HG02870 (cell line): ENCODE data around the gene MARCHF5.
"Not testable (repeated sequence)": the region's sequence is repeated elsewhere in the genome, so short reads cannot be mapped to it uniquely, and the experiment has no call there.

Source experiments
- ATAC-seq: cut with Tn5 transposase; IDR thresholded peaks from one replicate; pipeline ENCODE4 v1.9.1; 2021; ENCODE audit warnings: mild to moderate bottlenecking, moderate library complexity; ENCODE audit not compliant: unreplicated experiment

The MARCHF5 gene

DNA sequence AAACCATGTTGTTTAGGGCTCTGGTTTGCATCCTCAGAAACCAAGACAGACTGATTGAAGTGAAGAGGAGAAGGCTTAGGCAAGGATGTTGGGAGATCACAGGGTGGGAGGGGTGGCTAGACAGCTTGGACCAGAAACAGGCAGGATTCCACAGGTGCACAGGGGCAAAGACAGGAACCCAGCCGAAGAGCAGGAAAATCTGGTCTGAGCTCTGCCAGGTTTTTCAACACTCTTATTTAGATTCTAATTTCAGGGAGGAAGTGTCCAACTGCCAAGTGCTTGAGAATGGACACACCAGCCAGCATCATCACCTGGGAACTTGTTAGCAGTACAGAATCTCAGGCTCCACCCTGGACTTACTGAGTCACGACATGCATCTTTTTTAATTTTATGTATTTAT lies 93.8 kb downstream of the MARCHF5 start:
- no peak for ATAC-seq

DNA sequence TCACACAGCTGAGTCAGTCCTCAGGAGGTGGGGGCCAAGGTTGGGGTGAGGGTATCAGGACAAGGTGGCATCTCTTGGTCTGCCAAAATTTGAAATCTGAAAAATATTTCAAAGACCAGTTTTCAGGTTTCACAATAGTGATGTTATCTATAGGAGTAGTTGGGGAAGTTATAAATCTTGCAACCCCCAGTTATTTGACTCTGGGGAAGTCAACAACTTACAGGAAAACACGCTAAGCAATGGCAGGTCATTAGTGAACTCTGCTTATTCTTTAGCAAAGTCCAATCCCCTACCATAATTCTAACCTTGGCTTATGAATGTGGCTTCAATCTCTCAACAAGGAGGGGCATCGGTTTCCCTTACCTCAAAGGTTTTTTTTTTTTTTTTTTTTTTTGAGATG lies 94.9 kb downstream of the MARCHF5 start:
- no peak for ATAC-seq

DNA sequence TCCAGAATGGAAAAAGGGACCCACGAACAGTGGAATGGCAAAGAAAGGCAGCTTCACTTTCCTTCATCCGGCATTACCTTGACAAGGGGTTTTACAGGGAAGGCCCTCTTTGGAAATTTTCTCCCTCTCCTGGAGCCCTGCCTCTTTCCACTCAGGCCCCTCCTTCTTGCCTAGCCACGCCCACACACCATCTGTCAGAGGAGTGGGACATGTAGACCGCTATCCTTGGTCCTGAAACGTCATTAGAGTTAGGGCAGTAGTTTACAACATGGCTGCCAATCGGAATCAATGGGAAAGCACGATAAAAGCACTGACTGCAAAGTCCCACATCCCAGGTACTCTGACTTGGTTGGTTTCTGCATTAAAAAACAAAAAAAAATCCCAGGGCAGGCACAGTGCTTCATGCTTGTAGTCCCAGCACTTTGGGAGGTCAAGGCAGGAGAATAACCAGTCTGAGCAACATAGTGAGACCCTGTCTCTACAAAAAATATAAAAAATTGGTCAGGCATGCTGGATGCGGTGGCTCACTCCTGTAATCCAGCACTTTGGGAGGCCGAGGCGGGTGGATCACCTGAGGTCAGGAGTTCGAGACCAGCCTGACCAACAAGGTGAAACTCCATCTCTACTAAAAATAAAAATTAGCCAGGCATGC lies 96.4 kb downstream of the MARCHF5 start:
- no peak for ATAC-seq

DNA sequence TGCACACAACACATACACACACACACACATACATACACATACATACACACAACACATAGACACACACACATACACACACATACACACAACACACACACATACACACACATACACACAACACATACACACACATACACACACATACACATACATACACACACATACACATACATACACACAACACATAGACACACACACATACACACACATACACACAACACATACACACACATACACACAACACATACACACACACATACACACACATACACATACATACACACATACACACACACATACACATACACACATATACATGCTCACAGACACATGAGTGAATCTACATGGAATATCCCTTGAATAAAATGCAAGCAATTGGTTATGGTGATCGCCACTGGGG lies 102.2 kb downstream of the MARCHF5 start:
- not testable (repeated sequence) for ATAC-seq

DNA sequence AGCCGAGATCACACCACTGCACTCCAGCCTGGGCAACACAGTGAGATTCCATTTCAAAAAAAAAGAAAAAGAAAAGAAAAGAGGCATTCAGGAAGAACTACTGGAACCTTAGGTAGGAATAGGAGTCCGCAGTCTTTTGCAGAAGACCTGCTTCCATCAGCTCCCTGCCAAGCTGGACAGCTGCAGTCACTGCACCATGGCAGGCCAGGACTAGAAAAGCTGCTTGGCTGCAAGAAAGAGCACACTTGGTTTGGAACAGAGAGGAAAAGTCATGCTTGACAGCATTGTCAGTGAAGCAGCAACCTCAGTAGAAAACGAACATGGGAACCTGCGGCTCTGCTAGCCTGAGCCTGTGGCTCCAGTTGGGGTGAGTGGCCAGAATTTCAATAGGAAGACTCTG lies 104.3 kb downstream of the MARCHF5 start:
- ATAC-seq = no peak

DNA sequence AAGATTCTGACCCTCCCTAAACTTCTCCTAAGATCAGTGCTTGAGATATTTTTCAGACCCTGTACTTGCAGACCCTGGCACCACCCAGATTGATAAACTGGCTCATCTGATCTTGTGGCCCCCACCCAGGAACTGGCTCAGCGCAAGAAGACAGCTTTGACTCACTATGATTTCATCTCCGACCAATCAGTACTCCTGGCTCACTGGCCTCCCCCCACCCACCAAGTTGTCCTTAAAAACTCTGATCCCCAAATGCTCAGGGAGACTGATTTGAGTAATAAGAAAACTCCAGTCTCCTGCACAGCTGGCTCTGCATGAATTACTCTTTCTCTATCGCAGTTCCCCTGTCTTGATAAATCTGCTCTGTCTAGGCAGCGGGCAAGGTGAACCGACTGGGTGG lies 111.3 kb downstream of the MARCHF5 start:
- not testable (repeated sequence) for ATAC-seq
